K562 (cell line): ENCODE data around the gene IGFBPL1. TPM values are rescaled to one million over a fixed set of nuclear protein-coding genes. Genes with fewer than 3 reads are reported as not detected.
A peak's percentile ranks its signal among the peaks of the same experiment; 100 is the strongest.

ENCODE experiments used
- ATF7 ChIP-seq: fragments of 450-650 bp; IDR thresholded peaks from 2 replicates; pipeline ENCODE4 v1.7.1; 2014; ENCODE audit warnings: mild to moderate bottlenecking, moderate library complexity
- BRD9 ChIP-seq: fragments of 450-650 bp; IDR thresholded peaks from 2 replicates; pipeline ENCODE4 v1.6.1; 2018; ENCODE audit warnings: low read depth; ENCODE audit not compliant: partially characterized antibody
- DMBX1 ChIP-seq: fragments of 250-450 bp; sonication (Bioruptor Pico); IDR thresholded peaks from 2 replicates; pipeline ENCODE4 v1.8.0; 2022; ENCODE audit warnings: inconsistent platforms, mild to moderate bottlenecking, moderate library complexity, borderline replicate concordance
- DPF2 ChIP-seq: fragments of 450-650 bp; IDR thresholded peaks from 2 replicates; pipeline ENCODE4 v1.6.1; 2016
- LEF1 ChIP-seq: fragments of 450-650 bp; IDR thresholded peaks from 2 replicates; pipeline ENCODE4 v1.6.1; 2016; ENCODE audit warnings: mild to moderate bottlenecking
- MGA ChIP-seq: fragments of 450-650 bp; IDR thresholded peaks from 2 replicates; pipeline ENCODE4 v1.6.1; 2016; ENCODE audit warnings: mild to moderate bottlenecking, moderate library complexity
- NR1H2 ChIP-seq: sonication (generic); formaldehyde crosslinking; IDR thresholded peaks from 2 replicates; pipeline ENCODE4 v1.4.0; 2020; ENCODE audit warnings: mild to moderate bottlenecking, missing genetic modification reagents
- TAF7 ChIP-seq: fragments of 450-650 bp; IDR thresholded peaks from 2 replicates; pipeline ENCODE4 v1.6.1; 2016; ENCODE audit warnings: missing genetic modification characterization, missing compliant biosample characterization
- ZBTB5 ChIP-seq: fragments of 450-650 bp; IDR thresholded peaks from 2 replicates; pipeline ENCODE4 v1.6.1; 2017; ENCODE audit warnings: antibody characterized with exemption
- ZBTB9 ChIP-seq: fragments of 450-650 bp; formaldehyde crosslinking; IDR thresholded peaks from 2 replicates; pipeline ENCODE4 v1.4.0; 2020; ENCODE audit warnings: mild to moderate bottlenecking, moderate library complexity
- ZNF589 ChIP-seq: fragments of 200-800 bp; sonication (Bioruptor generic); IDR thresholded peaks from 2 replicates; pipeline ENCODE4 v1.6.1; 2016; ENCODE audit warnings: low read depth, missing genetic modification characterization, missing compliant biosample characterization
- ZNF79 ChIP-seq: fragments of 250-450 bp; sonication (Bioruptor Pico); IDR thresholded peaks from 2 replicates; pipeline ENCODE4 v1.4.0; 2020; ENCODE audit warnings: low read depth, mild to moderate bottlenecking, moderate library complexity
- polyA plus RNA-seq, 8 experiments: library from polyadenylated mRNA; depleted of rRNA in 4 of 8; stranded (reverse) in 5 of 8; unstranded in 3 of 8; fragments of >200 nt; fragmentation: Nextera tagmentation in 2 of 8; fragmentation: Illumina TruSeq in 1 of 8; extraction: Ambion mirVana in 2 of 8; extraction: Trizol in 1 of 8; gene quantifications; 2 replicates each; pipeline versions ENCODE4 v1.2.1 to v1.2.3, GENCODE V29; 2011 to 2014; ENCODE audit warnings: inconsistent platforms in 1 of 8, missing spikeins in 1 of 8
- total RNA-seq, 7 experiments: library from RNA; depleted of rRNA in 6 of 7; stranded (reverse); fragments of >200 nt in 6 of 7; fragmentation: Illumina TruSeq in 2 of 7; extraction: Trizol in 2 of 7; gene quantifications; 2 replicates each; pipeline versions ENCODE4 v1.2.1 to v1.2.3, GENCODE V29; 2011 to 2021; ENCODE audit warnings: low replicate concordance in 1 of 7

Gene IGFBPL1
- total and polyA plus RNA-seq, 9 of the 15 experiments (the other 6 are each of a cell fraction or from before 2014, with no cell fraction given), result not detected

- no peak for TF ChIP-seq ZBTB5
- peak; percentile 75; the same call in 1 of the 2 replicates for TF ChIP-seq MGA
- TF ChIP-seq LEF1, result no peak
- TF ChIP-seq ZNF79, result no peak
- TF ChIP-seq TAF7 (tag), result no peak
- TF ChIP-seq BRD9, result peak; percentile 70
- TF ChIP-seq ATF7, result peak; percentile 61
- TF ChIP-seq NR1H2 (CRISPR knock-in tag), result peak; percentile 58; the same call in 1 of the 2 replicates
- TF ChIP-seq DMBX1 (CRISPR knock-in tag), result peak; percentile 31; the same call in 1 of the 2 replicates
- TF ChIP-seq ZBTB9 (CRISPR knock-in tag), result peak; percentile 10; the same call in 1 of the 2 replicates
- TF ChIP-seq DPF2, result peak; percentile 46
- TF ChIP-seq ZNF589 (CRISPR knock-in tag), result 0 out of 2 replicates have a peak, but pooled peaks have one; percentile 23
Measured at GRCh38 chr9:38392235-38393127, 31.8 kb downstream of the IGFBPL1 start, which contains the start of gene ALDH1B1 (continued).
